Type B pancreatic cell (in vitro differentiated cells): ENCODE measurements around the gene ALPK1. TPM values are rescaled to one million over a fixed set of nuclear protein-coding genes. Genes with fewer than 3 reads are reported as not detected.

ENCODE experiments used
- DNase-seq: peaks from one replicate; pipeline ENCODE4 v3.0.0; 2021; ENCODE audit warnings: mixed read lengths; ENCODE audit not compliant: unreplicated experiment; ENCODE audit errors: extremely low spot score
- H3K27ac Mint-ChIP-seq: 2 replicates; pipeline ENCODE4 v1.8.0; 2021; ENCODE audit warnings: mild to moderate bottlenecking, mixed read lengths
- H3K27me3 Mint-ChIP-seq: 2 replicates; pipeline ENCODE4 v1.8.0; 2021; ENCODE audit warnings: mixed read lengths
- H3K36me3 Mint-ChIP-seq: 2 replicates; pipeline ENCODE4 v1.8.0; 2021; ENCODE audit warnings: mixed read lengths
- H3K4me1 Mint-ChIP-seq: one replicate; pipeline ENCODE4 v1.8.0; 2021; ENCODE audit warnings: mixed read lengths; ENCODE audit not compliant: unreplicated experiment
- H3K4me3 Mint-ChIP-seq: 2 replicates; pipeline ENCODE4 v1.8.0; 2021; ENCODE audit warnings: mild to moderate bottlenecking, mixed read lengths
- H3K9me3 Mint-ChIP-seq: 2 replicates; pipeline ENCODE4 v1.8.0; 2021; ENCODE audit warnings: mixed read lengths
- CTCF ChIP-seq: fragments of 200-600 bp; sonication (generic); conservative IDR thresholded peaks from 2 replicates; pipeline ENCODE4 v1.5.0; 2021; ENCODE audit warnings: antibody characterized with exemption, mild to moderate bottlenecking
- total RNA-seq: library from RNA; stranded (reverse); gene quantifications from 2 replicates; pipeline ENCODE4 v1.2.1, GENCODE V29; 2021; ENCODE audit warnings: low replicate concordance

ALPK1 gene
- total RNA-seq, 1 donor from 2014 or later: 6.7 TPM

DNA sequence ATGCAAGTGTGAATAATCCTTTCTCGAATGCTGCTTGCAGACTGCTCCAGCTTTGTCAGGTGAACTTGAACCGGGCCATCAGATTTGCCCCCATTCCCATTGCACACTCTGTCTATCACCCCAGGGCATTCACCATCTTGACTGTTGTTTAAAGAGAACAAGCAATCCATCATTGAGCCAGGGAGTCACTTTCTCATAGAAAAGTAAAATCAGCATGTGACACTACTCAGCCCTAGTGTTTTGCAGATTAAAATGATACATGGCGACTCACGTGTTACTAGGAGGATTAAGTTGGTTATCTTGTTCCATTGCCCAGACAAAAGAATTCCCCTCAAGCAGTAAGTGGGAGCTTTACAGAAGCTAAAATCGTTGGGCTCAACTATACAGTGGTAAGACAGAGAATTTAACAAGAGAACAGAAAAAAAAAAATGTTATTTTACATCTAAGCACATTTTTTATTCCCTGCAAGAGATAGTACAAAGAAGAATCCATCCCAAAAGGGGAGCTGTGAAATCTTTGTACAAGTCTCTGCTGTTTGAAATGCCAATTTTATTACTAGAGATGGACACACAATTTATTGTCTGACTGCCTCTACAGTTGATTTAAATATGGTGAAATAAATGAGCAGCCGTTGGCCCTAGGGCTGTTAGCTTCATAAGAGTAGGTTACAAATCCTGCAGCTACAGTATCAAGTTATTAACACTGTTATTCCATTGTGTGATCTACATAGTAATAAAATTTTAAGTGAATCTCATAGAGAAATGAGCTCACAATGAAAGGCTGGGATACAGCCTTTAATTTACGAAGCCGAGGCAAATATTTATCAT is 151.3 kb downstream of the ALPK1 start:
- Mint-ChIP-seq H3K9me3 (peaks cover 9% of the 10 kb centered on the region), H3K4me1 (no peaks in the 10 kb centered on the region), H3K4me3 (no peak overlapping the region), H3K27me3 (peaks cover 10% of the 10 kb centered on the region), H3K27ac (no peak overlapping the region), H3K36me3 (no peaks in the 10 kb centered on the region)
- TF ChIP-seq CTCF: no peak
- no peak for DNase-seq

DNA sequence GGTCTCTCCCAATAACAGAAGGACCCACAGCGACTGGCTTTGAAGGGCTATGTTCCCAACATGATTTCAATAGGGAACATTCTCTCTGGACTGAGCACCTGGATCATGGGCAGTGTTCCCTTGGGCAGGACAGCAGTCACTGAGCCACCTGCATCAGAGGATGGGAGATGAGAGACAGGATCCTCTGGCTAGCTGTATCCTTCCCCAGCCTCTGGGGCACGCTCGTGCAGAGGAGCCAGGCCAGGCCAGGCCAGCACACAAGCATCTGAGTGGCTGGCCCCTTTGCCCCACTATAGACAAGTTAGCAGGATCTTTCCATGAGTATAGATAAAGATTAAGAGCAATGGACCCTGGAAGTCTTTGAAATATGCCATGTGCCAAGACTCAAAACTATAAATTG is 152.5 kb downstream of the ALPK1 start:
- no peak overlapping the region for H3K27ac Mint-ChIP-seq
- H3K36me3 Mint-ChIP-seq: no peaks in the 10 kb centered on the region
- no peaks in the 10 kb centered on the region for H3K4me1 Mint-ChIP-seq
- DNase-seq: no peak
- H3K9me3 Mint-ChIP-seq: peaks cover 9% of the 10 kb centered on the region
- TF ChIP-seq CTCF: no peak
- H3K27me3 Mint-ChIP-seq: peaks cover 10% of the 10 kb centered on the region
- no peak overlapping the region for H3K4me3 Mint-ChIP-seq

DNA sequence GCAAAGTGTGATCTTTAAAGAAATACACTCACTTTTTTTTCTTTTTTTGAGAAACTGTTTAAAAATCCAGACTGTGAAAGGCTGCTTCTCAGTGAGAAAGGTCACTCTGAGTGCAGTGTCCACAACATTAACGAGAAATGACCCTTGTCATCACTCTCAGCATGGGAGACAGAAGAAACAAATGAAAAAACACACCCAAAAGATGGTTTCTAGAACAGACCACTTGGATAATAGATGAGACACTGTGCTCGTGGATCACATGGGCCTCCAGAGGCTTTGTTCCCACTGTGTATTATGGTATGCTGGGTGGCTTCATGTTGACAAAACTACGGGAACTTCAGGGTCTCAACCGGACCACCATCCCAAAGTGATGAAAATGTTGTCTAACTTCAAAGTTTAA is 153.9 kb downstream of the ALPK1 start:
- H3K4me1 Mint-ChIP-seq: no peaks in the 10 kb centered on the region
- H3K36me3 Mint-ChIP-seq: no peaks in the 10 kb centered on the region
- TF ChIP-seq CTCF: no peak
- H3K27me3 Mint-ChIP-seq: peaks cover 10% of the 10 kb centered on the region
- no peak overlapping the region for H3K27ac Mint-ChIP-seq
- DNase-seq: no peak
- H3K4me3 Mint-ChIP-seq: no peak overlapping the region
- peaks cover 4% of the 10 kb centered on the region for H3K9me3 Mint-ChIP-seq

GRCh38 chr4:112451831-112452230 is 154.7 kb downstream of the ALPK1 start:
- Mint-ChIP-seq H3K4me1 (no peaks in the 10 kb centered on the region), H3K9me3 (peaks cover 4% of the 10 kb centered on the region), H3K27me3 (peaks cover 10% of the 10 kb centered on the region), H3K36me3 (no peaks in the 10 kb centered on the region), H3K27ac (no peak overlapping the region), H3K4me3 (no peak overlapping the region)
- no peak for TF ChIP-seq CTCF
- no peak for DNase-seq

GRCh38 chr4:112453321-112453720 is 156.2 kb downstream of the ALPK1 start:
- no peak for TF ChIP-seq CTCF
- no peak for DNase-seq
- Mint-ChIP-seq H3K27me3 (peaks cover 10% of the 10 kb centered on the region), H3K36me3 (no peaks in the 10 kb centered on the region), H3K4me3 (no peak overlapping the region), H3K27ac (no peak overlapping the region), H3K9me3 (peaks cover 4% of the 10 kb centered on the region), H3K4me1 (no peaks in the 10 kb centered on the region)
